Endothelial cell of umbilical vein (primary cell): ENCODE data around the gene HOXD4. TPM values are rescaled to one million over a fixed set of nuclear protein-coding genes. Genes with fewer than 3 reads are reported as not detected.

Experiments used
- BruUV-seq: library from RNA; stranded (reverse); fragments of 400-500 nt; replicated peaks from 2 replicates; lab custom pipeline; 2021; lab: Mats Ljungman, UMichigan
- CTCF ChIA-PET: fragments of 300-600, 350-600 bp; sonication (Branson Sonifier 250); formaldehyde crosslinking; loops from one replicate; lab custom pipeline; 2021; ENCODE audit warnings: antibody characterized with exemption, inconsistent platforms; lab: Charles Lee
- POLR2A ChIA-PET: fragments of 300-600, 350-600 bp; sonication (Branson Sonifier 250); formaldehyde crosslinking; loops from one replicate; lab custom pipeline; 2021; ENCODE audit warnings: antibody characterized with exemption, inconsistent platforms; lab: Charles Lee
- DNase-seq: peaks from one replicate; pipeline ENCODE4 v3.0.0-alpha.2; 2011; ENCODE audit warnings: low read depth, low spot score
- FAIRE-seq: peaks from 2 replicates; lab custom pipeline; 2011; peaks lifted over from hg19 to GRCh38; lab: Jason Lieb, UNC
- H2AFZ ChIP-seq: 2 replicates; pipeline ENCODE4 v1.6.0; 2012; ENCODE audit warnings: low read depth, low read length, control low read depth, inconsistent platforms
- H3K27ac ChIP-seq: 2 replicates; pipeline ENCODE4 v1.5.1; 2011; ENCODE audit warnings: low read depth, mild to moderate bottlenecking, control low read depth, low read length, moderate library complexity; ENCODE audit not compliant: insufficient read depth
- H3K27me3 ChIP-seq, 2 experiments: 2 replicates each; pipeline versions ENCODE4 v1.6.0 to v1.6.1; 2011; ENCODE audit warnings: low read length in 2 of 2, mixed read lengths in 1 of 2; ENCODE audit not compliant: control insufficient read depth in 2 of 2, insufficient read depth in 2 of 2
- H3K36me3 ChIP-seq, 2 experiments: 2 replicates in 1 of 2; 3 replicates in 1 of 2; pipeline ENCODE4 v1.5.1; 2011; ENCODE audit warnings: low read length in 2 of 2, mild to moderate bottlenecking in 1 of 2, moderate library complexity in 1 of 2; ENCODE audit not compliant: control insufficient read depth in 2 of 2, insufficient read depth in 2 of 2; ENCODE audit errors: extremely low read depth in 1 of 2
- H3K4me1 ChIP-seq: 3 replicates; pipeline ENCODE4 v1.5.1; 2011; ENCODE audit warnings: mild to moderate bottlenecking, low read length; ENCODE audit not compliant: control insufficient read depth, insufficient read depth; ENCODE audit errors: extremely low read depth
- H3K4me2 ChIP-seq: 2 replicates; pipeline ENCODE4 v1.6.1; 2011; ENCODE audit warnings: low read length, control low read depth, mixed read lengths; ENCODE audit not compliant: insufficient read depth
- H3K4me3 ChIP-seq, 3 experiments: fragments of 200-600 bp in 1 of 3; sonication (generic), shearing (Covaris generic) in 1 of 3; replicated peaks in 1 of 3; 2 replicates each; pipeline ENCODE4 v1.5.1; 2011 to 2016; ENCODE audit warnings: control low read depth in 3 of 3, low read length in 3 of 3, mild to moderate bottlenecking in 2 of 3, inconsistent platforms in 1 of 3, low read depth in 1 of 3, moderate library complexity in 1 of 3; ENCODE audit not compliant: insufficient read depth in 1 of 3
- H3K79me2 ChIP-seq: 2 replicates; pipeline ENCODE4 v1.6.0; 2012; ENCODE audit warnings: low read length, inconsistent platforms; ENCODE audit not compliant: control insufficient read depth, insufficient read depth
- H3K9ac ChIP-seq: replicated peaks from 2 replicates; pipeline ENCODE3; 2011; ENCODE audit warnings: low read length, control low read depth; ENCODE audit not compliant: insufficient read depth; ENCODE audit errors: extremely low read depth
- H3K9me1 ChIP-seq: replicated peaks from 3 replicates; pipeline ENCODE4 v1.6.0; 2011; ENCODE audit warnings: mild to moderate bottlenecking, low read length; ENCODE audit not compliant: control insufficient read depth, insufficient read depth; ENCODE audit errors: extremely low read depth
- H3K9me3 ChIP-seq: replicated peaks from 2 replicates; pipeline ENCODE4 v1.5.1; 2012; ENCODE audit warnings: low read length, inconsistent platforms; ENCODE audit not compliant: control insufficient read depth, insufficient read depth
- H4K20me1 ChIP-seq: replicated peaks from 2 replicates; pipeline ENCODE3; 2011; ENCODE audit warnings: mild to moderate bottlenecking, low read length; ENCODE audit not compliant: control insufficient read depth, insufficient read depth; ENCODE audit errors: extremely low read depth
- EZH2 ChIP-seq: IDR thresholded peaks from 2 replicates; pipeline ENCODE4 v1.6.1; 2012; ENCODE audit warnings: borderline replicate concordance, low read depth, mild to moderate bottlenecking, moderate library complexity, low read length, inconsistent platforms; ENCODE audit not compliant: severe bottlenecking
- FOS ChIP-seq: IDR thresholded peaks from 2 replicates; pipeline ENCODE4 v1.6.1; 2011; ENCODE audit warnings: mild to moderate bottlenecking, low read length, moderate library complexity, borderline replicate concordance; ENCODE audit not compliant: insufficient read depth
- GATA2 ChIP-seq: IDR thresholded peaks from 2 replicates; pipeline ENCODE4 v1.7.0; 2011; ENCODE audit warnings: low read depth, mild to moderate bottlenecking, moderate library complexity, mixed read lengths, low read length; ENCODE audit not compliant: insufficient read length, insufficient read depth
- JUN ChIP-seq: IDR thresholded peaks from 2 replicates; pipeline ENCODE4 v1.6.1; 2011; ENCODE audit warnings: borderline replicate concordance, low read depth; ENCODE audit not compliant: insufficient read length, insufficient read depth
- POLR2A ChIP-seq: IDR thresholded peaks from 2 replicates; pipeline ENCODE4 v1.6.1; 2012; ENCODE audit warnings: low read depth, mild to moderate bottlenecking, control low read depth, low read length
- dilution Hi-C: fragments of 300-500 bp; cut with MboI; formaldehyde crosslinking; loops from one replicate; pipeline ENCODE4 v1.15.0; 2019; ENCODE audit warnings: low sequenced_read_pairs; ENCODE audit not compliant: extremely low pct_ligation_motif_present
- intact Hi-C: fragments of 100-400 bp; cut with micrococcal nuclease; formaldehyde crosslinking; loops from one replicate; pipeline ENCODE4 v1.10.0; 2022
- microRNA counts: library from miRNA; unstranded; fragments of <30 nt; microRNA quantifications from one replicate; lab custom pipeline; 2016
- microRNA-seq: library from miRNA; unstranded; fragments of <30 nt; microRNA quantifications from one replicate; pipeline ENCODE4 v1.2.0, GENCODE V29; 2021; ENCODE audit warnings: borderline number of aligned reads, borderline replicate concordance
- polyA plus RNA-seq, 4 experiments: library from polyadenylated mRNA; depleted of rRNA in 3 of 4; stranded (reverse) in 3 of 4; unstranded in 1 of 4; fragments of >200 nt; gene quantifications; 2 replicates each; pipeline versions ENCODE4 v1.2.1 to v1.2.3, GENCODE V29; 2011 to 2012; ENCODE audit warnings: missing spikeins in 1 of 4
- small RNA-seq: library from RNA; depleted of rRNA; stranded (forward); fragments of <200 nt; gene quantifications from one replicate; pipeline ENCODE3, GENCODE V24; 2012; ENCODE audit warnings: low replicate concordance, low read depth; ENCODE audit not compliant: insufficient read depth, insufficient read length
- total RNA-seq: library from RNA; stranded (reverse); gene quantifications from 2 replicates; pipeline ENCODE4 v1.2.3, GENCODE V29; 2021
- TF ChIP-seq, protein P1 (sequence below), 2 donors: IDR thresholded peaks; 1 replicate in 1 of 2; 2 replicates in 1 of 2; pipeline ENCODE4 v1.5.1; 2011; ENCODE audit warnings: low read length in 2 of 2, mild to moderate bottlenecking in 2 of 2, moderate library complexity in 2 of 2, control low read depth in 1 of 2, inconsistent platforms in 1 of 2, low read depth in 1 of 2; ENCODE audit not compliant: insufficient read depth in 1 of 2; ENCODE audit errors: extremely low read depth in 1 of 2

HOXD4 gene
- total and polyA plus RNA-seq, 2 donors (not counting 3 experiments of a cell fraction or from before 2014, with no cell fraction given): 7.6 to 13.7 TPM

DNA sequence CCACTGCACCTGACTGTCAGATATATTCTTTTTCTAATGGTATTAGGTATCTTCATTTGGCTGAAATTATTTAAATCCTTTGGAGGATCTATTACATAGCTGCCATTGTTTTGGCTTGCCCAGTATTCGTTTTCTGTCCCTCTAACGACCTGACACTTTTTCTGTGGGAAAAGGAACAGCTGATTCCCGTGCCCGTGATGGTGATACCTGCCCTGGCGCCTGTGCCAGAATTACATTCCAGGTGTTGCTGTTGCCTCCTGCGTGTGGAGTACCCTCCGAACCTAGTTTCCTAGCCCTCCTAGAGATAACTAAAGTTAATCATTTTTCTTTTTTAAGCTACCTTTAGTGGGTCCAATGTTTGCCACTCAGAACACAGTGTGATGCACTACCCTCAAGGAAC lies 51.1 kb downstream of the HOXD4 start:
- no peaks in the 10 kb centered on the region for H3K4me1 ChIP-seq
- no peak for DNase-seq
- intact Hi-C loops (no loop called here), dilution Hi-C loops (no loop called here)
- no peak for FAIRE-seq
- no peak for TF ChIP-seq POLR2A
- no peak for TF ChIP-seq JUN
- TF ChIP-seq, protein P1, sequence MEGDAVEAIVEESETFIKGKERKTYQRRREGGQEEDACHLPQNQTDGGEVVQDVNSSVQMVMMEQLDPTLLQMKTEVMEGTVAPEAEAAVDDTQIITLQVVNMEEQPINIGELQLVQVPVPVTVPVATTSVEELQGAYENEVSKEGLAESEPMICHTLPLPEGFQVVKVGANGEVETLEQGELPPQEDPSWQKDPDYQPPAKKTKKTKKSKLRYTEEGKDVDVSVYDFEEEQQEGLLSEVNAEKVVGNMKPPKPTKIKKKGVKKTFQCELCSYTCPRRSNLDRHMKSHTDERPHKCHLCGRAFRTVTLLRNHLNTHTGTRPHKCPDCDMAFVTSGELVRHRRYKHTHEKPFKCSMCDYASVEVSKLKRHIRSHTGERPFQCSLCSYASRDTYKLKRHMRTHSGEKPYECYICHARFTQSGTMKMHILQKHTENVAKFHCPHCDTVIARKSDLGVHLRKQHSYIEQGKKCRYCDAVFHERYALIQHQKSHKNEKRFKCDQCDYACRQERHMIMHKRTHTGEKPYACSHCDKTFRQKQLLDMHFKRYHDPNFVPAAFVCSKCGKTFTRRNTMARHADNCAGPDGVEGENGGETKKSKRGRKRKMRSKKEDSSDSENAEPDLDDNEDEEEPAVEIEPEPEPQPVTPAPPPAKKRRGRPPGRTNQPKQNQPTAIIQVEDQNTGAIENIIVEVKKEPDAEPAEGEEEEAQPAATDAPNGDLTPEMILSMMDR (IDR thresholded peaks at IDR 0.05; ENCODE audit: extremely low read depth in 1 of 2, insufficient read depth in 1 of 2, low read depth in 1 of 2, low read length in 2 of 2): no peak
- no peak for TF ChIP-seq GATA2
- no peak for TF ChIP-seq EZH2
- TF ChIP-seq FOS: no peak
- H2AFZ ChIP-seq: no peak overlapping the region
- H3K4me3 ChIP-seq: no peak overlapping the region
- no peak overlapping the region for H3K27ac ChIP-seq
- H3K79me2 ChIP-seq: no peaks in the 10 kb centered on the region
- no peaks in the 10 kb centered on the region for H3K36me3 ChIP-seq
- H4K20me1 ChIP-seq: no peaks in the 10 kb centered on the region
- no peak overlapping the region for H3K4me2 ChIP-seq
- no peaks in the 10 kb centered on the region for H3K9me3 ChIP-seq
- POLR2A ChIA-PET: no interaction called here
- H3K9ac ChIP-seq: no peak overlapping the region
- no peaks in the 10 kb centered on the region for H3K9me1 ChIP-seq
- no peaks in the 10 kb centered on the region for H3K27me3 ChIP-seq
- CTCF ChIA-PET: interaction anchor here (0.7 to 1.5 kb wide), 2 partner anchors 14 to 252 kb away, joined by 3 to 6 read pairs; partner anchors contain the start of gene HOXD1
- no TSS peak for BruUV-seq

MicroRNAs encoded within 50 kb of the gene (microRNA counts, 767-probe panel; counts per million panel counts)
- microRNA hsa-miR-10b-5p (lab: Ali Mortazavi, UCI): 723 counts per million, percentile 96 among the panel's probes with 10 or more counts

Small RNA genes within 50 kb of the gene (microRNA-seq; reads per million reads assigned to microRNA genes)
- 10,221 reads per million, percentile 97 among the genes with 10 or more reads in this experiment for gene MIR10B

Small RNA genes within 50 kb of the gene (small RNA-seq; reads per million reads assigned to genes)
- 341 reads per million, percentile 99 among the genes with 10 or more reads in this experiment for gene MIR10B

Other genes starting within 250 kb of the HOXD4 start
- 11.2 and 11.8 TPM in 2 replicates for gene LNPK, start 149.3 kb upstream of the HOXD4 start, total RNA-seq
- gene LNPK, start 149.3 kb upstream of the HOXD4 start, polyA plus RNA-seq: 1.9 and 2.4 TPM in 2 replicates
- not detected in 2 replicates for gene EVX2, start 67.6 kb upstream of the HOXD4 start, total RNA-seq
- gene EVX2, start 67.6 kb upstream of the HOXD4 start, polyA plus RNA-seq: not detected in 2 replicates
- not detected in 2 replicates for gene HOXD13, start 58.8 kb upstream of the HOXD4 start, total RNA-seq
- not detected in 2 replicates for gene HOXD13, start 58.8 kb upstream of the HOXD4 start, polyA plus RNA-seq
- not detected in 2 replicates for gene HOXD12, start 51.8 kb upstream of the HOXD4 start, total RNA-seq
- gene HOXD12, start 51.8 kb upstream of the HOXD4 start, polyA plus RNA-seq: not detected in 2 replicates
- not detected in 2 replicates for gene HOXD11, start 44.3 kb upstream of the HOXD4 start, total RNA-seq
- not detected in 2 replicates for gene HOXD11, start 44.3 kb upstream of the HOXD4 start, polyA plus RNA-seq
- not detected in 2 replicates for gene HOXD10, start 34.8 kb upstream of the HOXD4 start, total RNA-seq
- not detected in 2 replicates for gene HOXD10, start 34.8 kb upstream of the HOXD4 start, polyA plus RNA-seq
- gene HOXD9, start 28.8 kb upstream of the HOXD4 start, total RNA-seq: 3.5 and 3.9 TPM in 2 replicates
- 1.9 and 2.3 TPM in 2 replicates for gene HOXD9, start 28.8 kb upstream of the HOXD4 start, polyA plus RNA-seq
- 14.9 and 15.6 TPM in 2 replicates for gene HOXD8, start 21.8 kb upstream of the HOXD4 start, total RNA-seq
- gene HOXD8, start 21.8 kb upstream of the HOXD4 start, polyA plus RNA-seq: 6.4 and 7.2 TPM in 2 replicates
- 15.3 and 20.9 TPM in 2 replicates for gene HOXD3, start 5.8 kb downstream of the HOXD4 start, total RNA-seq
- gene HOXD3, start 5.8 kb downstream of the HOXD4 start, polyA plus RNA-seq: 2.9 and 3.3 TPM in 2 replicates
- 10.4 and 14.1 TPM in 2 replicates for gene HOXD1, start 37.1 kb downstream of the HOXD4 start, total RNA-seq
- gene HOXD1, start 37.1 kb downstream of the HOXD4 start, polyA plus RNA-seq: 6.6 and 8.7 TPM in 2 replicates
- gene MTX2, start 117.9 kb downstream of the HOXD4 start, total RNA-seq: 31.3 and 31.7 TPM in 2 replicates
- gene MTX2, start 117.9 kb downstream of the HOXD4 start, polyA plus RNA-seq: 23.6 and 31.3 TPM in 2 replicates